GM23338 (cell line): ENCODE data around the gene PFKP. TPM values are rescaled to one million over a fixed set of nuclear protein-coding genes. Genes with fewer than 3 reads are reported as not detected.

Experiments
- ATAC-seq: fragments of 200-7000 bp; cut with Tn5 transposase; 3 replicates; pipeline ENCODE4 v1.9.1; 2020
- DNase-seq: peaks from one replicate; pipeline ENCODE4 v3.0.0-alpha.2; 2015; ENCODE audit warnings: low spot score
- H2AFZ ChIP-seq: fragments of 200-600 bp; sonication (generic); 2 replicates; pipeline ENCODE4 v1.8.0; 2016; ENCODE audit warnings: antibody characterized with exemption, mild to moderate bottlenecking, moderate library complexity
- H3F3A ChIP-seq: fragments of 200-600 bp; sonication (generic); replicated peaks from 2 replicates; pipeline ENCODE4 v1.8.0; 2017; ENCODE audit warnings: antibody characterized with exemption, mixed run types, low read depth
- H3K27ac ChIP-seq: fragments of 200-600 bp; sonication (generic); 2 replicates; pipeline ENCODE4 v1.6.1; 2016; ENCODE audit warnings: low read depth
- H3K27me3 ChIP-seq: fragments of 200-600 bp; sonication (generic); 2 replicates; pipeline ENCODE4 v1.8.0; 2016; ENCODE audit warnings: mild to moderate bottlenecking, mixed run types, moderate library complexity; ENCODE audit not compliant: insufficient read depth
- H3K36me3 ChIP-seq: fragments of 200-600 bp; sonication (generic); 2 replicates; pipeline ENCODE4 v1.8.0; 2016; ENCODE audit warnings: mild to moderate bottlenecking; ENCODE audit not compliant: insufficient read depth
- H3K4me1 ChIP-seq: fragments of 200-600 bp; sonication (generic); 2 replicates; pipeline ENCODE4 v1.8.0; 2016; ENCODE audit warnings: mild to moderate bottlenecking, moderate library complexity; ENCODE audit not compliant: insufficient read depth
- H3K4me2 ChIP-seq: fragments of 200-600 bp; sonication (generic); 2 replicates; pipeline ENCODE4 v1.7.1; 2017; ENCODE audit warnings: mixed run types
- H3K4me3 ChIP-seq: fragments of 200-600 bp; sonication (generic); 2 replicates; pipeline ENCODE4 v1.6.1; 2016; ENCODE audit warnings: mixed run types
- H3K79me2 ChIP-seq: fragments of 200-600 bp; sonication (generic); replicated peaks from 2 replicates; pipeline ENCODE4 v1.8.0; 2017; ENCODE audit warnings: mild to moderate bottlenecking; ENCODE audit not compliant: insufficient read depth
- H3K9me2 ChIP-seq: fragments of 200-600 bp; sonication (generic); 2 replicates; pipeline ENCODE4 v1.8.0; 2017; ENCODE audit not compliant: insufficient read depth
- H4K20me1 ChIP-seq: fragments of 200-600 bp; sonication (generic); replicated peaks from 2 replicates; pipeline ENCODE4 v1.8.0; 2017; ENCODE audit warnings: mild to moderate bottlenecking; ENCODE audit not compliant: insufficient read depth
- H3K27ac Mint-ChIP-seq: 2 replicates; pipeline ENCODE4 v1.8.0; 2020; ENCODE audit warnings: inconsistent platforms, mild to moderate bottlenecking, moderate library complexity, mixed read lengths
- H3K27me3 Mint-ChIP-seq: 3 replicates; pipeline ENCODE4 v1.8.0; 2022; ENCODE audit warnings: low read depth, mild to moderate bottlenecking, moderate library complexity, mixed read lengths, inconsistent platforms; ENCODE audit not compliant: insufficient read depth, poor library complexity
- H3K36me3 Mint-ChIP-seq: 3 replicates; pipeline ENCODE4 v1.8.0; 2021; ENCODE audit warnings: low read depth, mild to moderate bottlenecking, inconsistent platforms, moderate library complexity, mixed read lengths
- H3K4me1 Mint-ChIP-seq: 3 replicates; pipeline ENCODE4 v1.8.0; 2020; ENCODE audit warnings: mild to moderate bottlenecking, inconsistent platforms, mixed read lengths
- H3K4me3 Mint-ChIP-seq: 3 replicates; pipeline ENCODE4 v1.8.0; 2021; ENCODE audit warnings: moderate library complexity, mild to moderate bottlenecking, inconsistent platforms, mixed read lengths
- H3K9me3 Mint-ChIP-seq: 3 replicates; pipeline ENCODE4 v1.8.0; 2020; ENCODE audit warnings: moderate library complexity, mild to moderate bottlenecking, inconsistent platforms, mixed read lengths
- EZH2phosphoT487 ChIP-seq: fragments of 200-600 bp; sonication (generic); IDR thresholded peaks from one replicate; pipeline ENCODE4 v1.8.1; 2018; ENCODE audit warnings: antibody characterized with exemption; ENCODE audit not compliant: unreplicated experiment
- NANOG ChIP-seq: IDR thresholded peaks from 2 replicates; pipeline ENCODE4 v1.6.1; 2016; ENCODE audit warnings: antibody characterized with exemption, borderline replicate concordance
- POLR2AphosphoS5 ChIP-seq: IDR thresholded peaks from 2 replicates; pipeline ENCODE4 v1.6.1; 2016; ENCODE audit warnings: antibody characterized with exemption, low read depth
- ZNF114 ChIP-seq: fragments of 250-450 bp; sonication (Bioruptor Pico); IDR thresholded peaks from 2 replicates; pipeline ENCODE4 v1.5.0; 2020; ENCODE audit warnings: mild to moderate bottlenecking, moderate library complexity
- polyA plus RNA-seq: library from polyadenylated mRNA; unstranded; fragments of >200 nt; fragmentation: Nextera tagmentation; extraction: Ambion mirVana; gene quantifications from 2 replicates; pipeline ENCODE4 v1.2.1, GENCODE V29; 2016
- total RNA-seq: library from RNA; depleted of rRNA; stranded (reverse); fragments of >200 nt; shearing (Covaris generic); gene quantifications from 2 replicates; pipeline ENCODE4 v1.2.3, GENCODE V29; 2014
- TF ChIP-seq, protein P1 (sequence below): fragments of 250-450 bp; sonication (Bioruptor Pico); IDR thresholded peaks from 2 replicates; pipeline ENCODE4 v1.5.0; 2020; ENCODE audit warnings: mild to moderate bottlenecking, moderate library complexity
- TF ChIP-seq, protein P2 (sequence below): IDR thresholded peaks from one replicate; pipeline ENCODE4 v1.6.1; 2018; ENCODE audit warnings: antibody characterized with exemption; ENCODE audit not compliant: unreplicated experiment

The PFKP gene
- total and polyA plus RNA-seq, 2 experiments from 2014 or later = 56.3 to 120 TPM

DNA sequence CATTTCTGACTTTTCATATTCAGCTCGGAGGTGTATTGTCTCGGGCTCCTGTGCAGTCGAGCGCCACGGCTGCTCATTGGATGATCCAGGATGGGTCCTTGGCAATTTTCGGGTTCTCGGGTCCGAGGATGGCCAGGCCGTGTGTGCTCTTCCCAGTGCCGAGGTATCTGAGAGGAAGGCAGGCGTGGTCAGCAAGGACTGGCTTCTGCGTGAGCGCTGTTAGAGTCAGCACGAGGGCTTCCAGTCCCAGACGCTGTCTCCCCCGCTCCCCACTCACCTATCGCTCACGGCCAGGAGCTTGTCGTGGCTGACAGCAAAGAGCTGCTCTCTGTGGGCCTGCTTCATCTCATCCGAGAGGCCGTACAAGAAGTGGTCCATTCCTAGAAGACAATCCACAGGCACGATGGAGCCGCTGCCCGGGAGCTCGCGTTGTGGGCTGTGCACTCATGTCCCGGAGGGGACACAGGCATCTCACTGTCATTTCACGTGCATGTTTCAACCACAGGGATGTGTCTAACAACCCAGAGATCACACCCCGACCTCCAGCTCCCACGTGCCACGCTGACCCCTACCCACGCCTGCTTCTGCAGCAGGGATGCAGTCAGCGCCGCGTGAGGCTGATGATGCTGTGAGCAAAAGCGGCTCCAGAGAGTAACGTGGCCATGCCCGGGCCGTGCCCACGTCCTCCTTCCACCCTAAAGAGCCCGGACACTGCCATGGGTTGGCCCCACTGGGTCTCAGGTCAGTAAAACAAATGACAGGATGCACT lies 70.8 kb downstream of the PFKP start (continued):
- no peak for TF ChIP-seq NANOG
- TF ChIP-seq, protein P1, sequence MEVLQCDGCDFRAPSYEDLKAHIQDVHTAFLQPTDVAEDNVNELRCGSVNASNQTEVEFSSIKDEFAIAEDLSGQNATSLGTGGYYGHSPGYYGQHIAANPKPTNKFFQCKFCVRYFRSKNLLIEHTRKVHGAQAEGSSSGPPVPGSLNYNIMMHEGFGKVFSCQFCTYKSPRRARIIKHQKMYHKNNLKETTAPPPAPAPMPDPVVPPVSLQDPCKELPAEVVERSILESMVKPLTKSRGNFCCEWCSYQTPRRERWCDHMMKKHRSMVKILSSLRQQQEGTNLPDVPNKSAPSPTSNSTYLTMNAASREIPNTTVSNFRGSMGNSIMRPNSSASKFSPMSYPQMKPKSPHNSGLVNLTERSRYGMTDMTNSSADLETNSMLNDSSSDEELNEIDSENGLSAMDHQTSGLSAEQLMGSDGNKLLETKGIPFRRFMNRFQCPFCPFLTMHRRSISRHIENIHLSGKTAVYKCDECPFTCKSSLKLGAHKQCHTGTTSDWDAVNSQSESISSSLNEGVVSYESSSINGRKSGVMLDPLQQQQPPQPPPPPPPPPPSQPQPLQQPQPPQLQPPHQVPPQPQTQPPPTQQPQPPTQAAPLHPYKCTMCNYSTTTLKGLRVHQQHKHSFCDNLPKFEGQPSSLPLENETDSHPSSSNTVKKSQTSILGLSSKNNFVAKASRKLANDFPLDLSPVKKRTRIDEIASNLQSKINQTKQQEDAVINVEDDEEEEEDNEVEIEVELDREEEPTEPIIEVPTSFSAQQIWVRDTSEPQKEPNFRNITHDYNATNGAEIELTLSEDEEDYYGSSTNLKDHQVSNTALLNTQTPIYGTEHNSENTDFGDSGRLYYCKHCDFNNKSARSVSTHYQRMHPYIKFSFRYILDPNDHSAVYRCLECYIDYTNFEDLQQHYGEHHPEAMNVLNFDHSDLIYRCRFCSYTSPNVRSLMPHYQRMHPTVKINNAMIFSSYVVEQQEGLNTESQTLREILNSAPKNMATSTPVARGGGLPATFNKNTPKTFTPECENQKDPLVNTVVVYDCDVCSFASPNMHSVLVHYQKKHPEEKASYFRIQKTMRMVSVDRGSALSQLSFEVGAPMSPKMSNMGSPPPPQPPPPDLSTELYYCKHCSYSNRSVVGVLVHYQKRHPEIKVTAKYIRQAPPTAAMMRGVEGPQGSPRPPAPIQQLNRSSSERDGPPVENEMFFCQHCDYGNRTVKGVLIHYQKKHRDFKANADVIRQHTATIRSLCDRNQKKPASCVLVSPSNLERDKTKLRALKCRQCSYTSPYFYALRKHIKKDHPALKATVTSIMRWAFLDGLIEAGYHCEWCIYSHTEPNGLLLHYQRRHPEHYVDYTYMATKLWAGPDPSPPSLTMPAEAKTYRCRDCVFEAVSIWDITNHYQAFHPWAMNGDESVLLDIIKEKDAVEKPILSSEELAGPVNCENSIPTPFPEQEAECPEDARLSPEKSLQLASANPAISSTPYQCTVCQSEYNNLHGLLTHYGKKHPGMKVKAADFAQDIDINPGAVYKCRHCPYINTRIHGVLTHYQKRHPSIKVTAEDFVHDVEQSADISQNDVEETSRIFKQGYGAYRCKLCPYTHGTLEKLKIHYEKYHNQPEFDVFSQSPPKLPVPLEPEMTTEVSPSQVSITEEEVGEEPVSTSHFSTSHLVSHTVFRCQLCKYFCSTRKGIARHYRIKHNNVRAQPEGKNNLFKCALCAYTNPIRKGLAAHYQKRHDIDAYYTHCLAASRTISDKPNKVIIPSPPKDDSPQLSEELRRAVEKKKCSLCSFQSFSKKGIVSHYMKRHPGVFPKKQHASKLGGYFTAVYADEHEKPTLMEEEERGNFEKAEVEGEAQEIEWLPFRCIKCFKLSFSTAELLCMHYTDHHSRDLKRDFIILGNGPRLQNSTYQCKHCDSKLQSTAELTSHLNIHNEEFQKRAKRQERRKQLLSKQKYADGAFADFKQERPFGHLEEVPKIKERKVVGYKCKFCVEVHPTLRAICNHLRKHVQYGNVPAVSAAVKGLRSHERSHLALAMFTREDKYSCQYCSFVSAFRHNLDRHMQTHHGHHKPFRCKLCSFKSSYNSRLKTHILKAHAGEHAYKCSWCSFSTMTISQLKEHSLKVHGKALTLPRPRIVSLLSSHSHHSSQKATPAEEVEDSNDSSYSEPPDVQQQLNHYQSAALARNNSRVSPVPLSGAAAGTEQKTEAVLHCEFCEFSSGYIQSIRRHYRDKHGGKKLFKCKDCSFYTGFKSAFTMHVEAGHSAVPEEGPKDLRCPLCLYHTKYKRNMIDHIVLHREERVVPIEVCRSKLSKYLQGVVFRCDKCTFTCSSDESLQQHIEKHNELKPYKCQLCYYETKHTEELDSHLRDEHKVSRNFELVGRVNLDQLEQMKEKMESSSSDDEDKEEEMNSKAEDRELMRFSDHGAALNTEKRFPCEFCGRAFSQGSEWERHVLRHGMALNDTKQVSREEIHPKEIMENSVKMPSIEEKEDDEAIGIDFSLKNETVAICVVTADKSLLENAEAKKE = no peak
- TF ChIP-seq EZH2phosphoT487 = no peak
- TF ChIP-seq ZNF114 = no peak

DNA sequence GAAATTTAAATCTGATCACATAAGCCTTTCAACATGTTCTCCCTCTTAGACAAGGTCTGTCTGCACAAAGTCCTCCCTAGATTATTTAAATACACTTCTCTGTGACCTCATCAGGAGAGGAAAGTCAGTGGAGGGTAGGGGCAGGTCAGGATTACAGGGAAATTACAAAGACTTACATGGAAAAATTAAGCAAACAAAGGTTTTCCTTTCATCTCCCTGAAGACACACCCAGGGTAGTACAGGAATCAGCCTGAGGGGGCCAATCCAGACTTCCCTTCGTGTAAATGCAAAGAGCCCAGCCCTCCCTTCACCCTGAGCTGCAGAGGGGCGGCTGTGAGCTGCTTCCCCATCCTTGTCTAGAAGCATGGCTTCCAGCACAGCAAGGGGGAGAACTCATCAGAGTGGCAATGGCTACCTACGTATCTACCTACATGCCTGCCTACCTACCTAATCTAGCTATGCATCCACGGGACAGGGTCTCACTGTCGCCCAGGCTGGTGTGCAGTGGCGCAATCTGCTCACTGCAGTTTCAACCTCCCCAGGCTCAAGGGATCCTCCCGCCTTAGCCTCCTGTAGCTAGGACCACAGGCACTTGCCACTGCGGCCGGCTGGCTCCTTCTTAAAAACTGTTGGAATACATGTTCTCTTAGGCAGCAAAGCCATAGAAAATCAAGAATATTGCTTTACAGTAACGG lies 72.0 kb downstream of the PFKP start:
- Histone ChIP-seq H3K4me1 (no peaks in the 10 kb centered on the region), H3K27me3 (no peaks in the 10 kb centered on the region), H4K20me1 (peaks cover 20% of the 10 kb centered on the region), H3K36me3 (peaks cover 42% of the 10 kb centered on the region), H3K4me3 (no peak overlapping the region), H3K27ac (no peak overlapping the region; the same call in 1 of the 2 replicates), H3K4me2 (no peak overlapping the region), H2AFZ (no peak overlapping the region), H3K79me2 (no peaks in the 10 kb centered on the region), H3F3A (no peaks in the 10 kb centered on the region; the same call in 1 of the 2 replicates), H3K9me2 (no peaks in the 10 kb centered on the region)
- H3K27me3 Mint-ChIP-seq = peaks cover 7% of the 10 kb centered on the region
- ATAC-seq = peak; percentile 50
- H3K27ac Mint-ChIP-seq = no peak overlapping the region
- H3K9me3 Mint-ChIP-seq = no peaks in the 10 kb centered on the region
- H3K4me3 Mint-ChIP-seq = no peak overlapping the region
- no peaks in the 10 kb centered on the region for H3K4me1 Mint-ChIP-seq
- DNase-seq = peak; percentile 33
- peaks cover 86% of the 10 kb centered on the region for H3K36me3 Mint-ChIP-seq
- TF ChIP-seq POLR2AphosphoS5 = no peak
- TF ChIP-seq, protein P2, sequence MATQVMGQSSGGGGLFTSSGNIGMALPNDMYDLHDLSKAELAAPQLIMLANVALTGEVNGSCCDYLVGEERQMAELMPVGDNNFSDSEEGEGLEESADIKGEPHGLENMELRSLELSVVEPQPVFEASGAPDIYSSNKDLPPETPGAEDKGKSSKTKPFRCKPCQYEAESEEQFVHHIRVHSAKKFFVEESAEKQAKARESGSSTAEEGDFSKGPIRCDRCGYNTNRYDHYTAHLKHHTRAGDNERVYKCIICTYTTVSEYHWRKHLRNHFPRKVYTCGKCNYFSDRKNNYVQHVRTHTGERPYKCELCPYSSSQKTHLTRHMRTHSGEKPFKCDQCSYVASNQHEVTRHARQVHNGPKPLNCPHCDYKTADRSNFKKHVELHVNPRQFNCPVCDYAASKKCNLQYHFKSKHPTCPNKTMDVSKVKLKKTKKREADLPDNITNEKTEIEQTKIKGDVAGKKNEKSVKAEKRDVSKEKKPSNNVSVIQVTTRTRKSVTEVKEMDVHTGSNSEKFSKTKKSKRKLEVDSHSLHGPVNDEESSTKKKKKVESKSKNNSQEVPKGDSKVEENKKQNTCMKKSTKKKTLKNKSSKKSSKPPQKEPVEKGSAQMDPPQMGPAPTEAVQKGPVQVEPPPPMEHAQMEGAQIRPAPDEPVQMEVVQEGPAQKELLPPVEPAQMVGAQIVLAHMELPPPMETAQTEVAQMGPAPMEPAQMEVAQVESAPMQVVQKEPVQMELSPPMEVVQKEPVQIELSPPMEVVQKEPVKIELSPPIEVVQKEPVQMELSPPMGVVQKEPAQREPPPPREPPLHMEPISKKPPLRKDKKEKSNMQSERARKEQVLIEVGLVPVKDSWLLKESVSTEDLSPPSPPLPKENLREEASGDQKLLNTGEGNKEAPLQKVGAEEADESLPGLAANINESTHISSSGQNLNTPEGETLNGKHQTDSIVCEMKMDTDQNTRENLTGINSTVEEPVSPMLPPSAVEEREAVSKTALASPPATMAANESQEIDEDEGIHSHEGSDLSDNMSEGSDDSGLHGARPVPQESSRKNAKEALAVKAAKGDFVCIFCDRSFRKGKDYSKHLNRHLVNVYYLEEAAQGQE = no peak
